SK-N-SH treated with all-trans-retinoic acid at 6 μM for 48 hours (cell line): ENCODE data around the gene PTPRN2.

ENCODE experiments used
- CSDC2 ChIP-seq: fragments of 250-450 bp; sonication (Bioruptor Pico); IDR thresholded peaks from 2 replicates; pipeline ENCODE4 v1.5.0; 2020; ENCODE audit warnings: mild to moderate bottlenecking, moderate library complexity
- GLIS3 ChIP-seq: fragments of 250-450 bp; sonication (Bioruptor Pico); IDR thresholded peaks from 2 replicates; pipeline ENCODE4 v1.5.0; 2020; ENCODE audit warnings: mild to moderate bottlenecking, moderate library complexity
- PATZ1 ChIP-seq: fragments of 250-450 bp; sonication (Bioruptor Pico); IDR thresholded peaks from 2 replicates; pipeline ENCODE4 v1.8.0; 2020; ENCODE audit warnings: mild to moderate bottlenecking, moderate library complexity, borderline replicate concordance
- SNAI2 ChIP-seq: fragments of 250-450 bp; sonication (Bioruptor Pico); IDR thresholded peaks from 2 replicates; pipeline ENCODE4 v1.5.0; 2020; ENCODE audit warnings: mild to moderate bottlenecking, moderate library complexity
- TSHZ2 ChIP-seq: fragments of 250-450 bp; sonication (Bioruptor Pico); IDR thresholded peaks from 2 replicates; pipeline ENCODE4 v1.5.0; 2020; ENCODE audit warnings: mild to moderate bottlenecking, moderate library complexity
- ZNF565 ChIP-seq: fragments of 450-650 bp; formaldehyde crosslinking; conservative IDR thresholded peaks from 2 replicates; pipeline ENCODE4 v1.5.0; 2020; ENCODE audit warnings: low read depth, mild to moderate bottlenecking, moderate library complexity
- ZNF70 ChIP-seq: fragments of 450-650 bp; formaldehyde crosslinking; IDR thresholded peaks from 2 replicates; pipeline ENCODE4 v1.5.0; 2020; ENCODE audit warnings: mild to moderate bottlenecking, moderate library complexity
- ZNF8 ChIP-seq: fragments of 450-650 bp; formaldehyde crosslinking; IDR thresholded peaks from 2 replicates; pipeline ENCODE4 v1.5.0; 2020; ENCODE audit warnings: mild to moderate bottlenecking, moderate library complexity

GRCh38 chr7:158482480-158482879 lies 105.1 kb downstream of the PTPRN2 start:
- TF ChIP-seq GLIS3 (no peak), SNAI2 (CRISPR knock-in tag) (no peak), TSHZ2 (CRISPR knock-in tag) (no peak), ZNF565 (no peak), PATZ1 (CRISPR knock-in tag) (no peak), CSDC2 (CRISPR knock-in tag) (no peak), ZNF8 (no peak), ZNF70 (CRISPR knock-in tag) (no peak)
